Osteocyte (in vitro differentiated cells): ENCODE data around the gene ALDH16A1. TPM values are rescaled to one million over a fixed set of nuclear protein-coding genes. Genes with fewer than 3 reads are reported as not detected.

ENCODE experiments used
- DNase-seq: peaks from one replicate; pipeline ENCODE4 v3.0.0; 2021; ENCODE audit warnings: mixed read lengths; ENCODE audit not compliant: unreplicated experiment; ENCODE audit errors: extremely low spot score
- H3K27ac Mint-ChIP-seq: one replicate; pipeline ENCODE4 v1.8.0; 2021; ENCODE audit warnings: mild to moderate bottlenecking, mixed read lengths; ENCODE audit not compliant: unreplicated experiment
- H3K27me3 Mint-ChIP-seq: one replicate; pipeline ENCODE4 v1.8.0; 2021; ENCODE audit warnings: mixed read lengths; ENCODE audit not compliant: unreplicated experiment
- H3K36me3 Mint-ChIP-seq: one replicate; pipeline ENCODE4 v1.8.0; 2021; ENCODE audit warnings: mixed read lengths; ENCODE audit not compliant: unreplicated experiment
- H3K4me1 Mint-ChIP-seq: one replicate; pipeline ENCODE4 v1.8.0; 2021; ENCODE audit warnings: mixed read lengths; ENCODE audit not compliant: unreplicated experiment
- H3K4me3 Mint-ChIP-seq: one replicate; pipeline ENCODE4 v1.8.0; 2021; ENCODE audit warnings: mild to moderate bottlenecking, moderate library complexity, mixed read lengths; ENCODE audit not compliant: unreplicated experiment
- H3K9me3 Mint-ChIP-seq: one replicate; pipeline ENCODE4 v1.8.0; 2021; ENCODE audit warnings: mixed read lengths; ENCODE audit not compliant: unreplicated experiment
- total RNA-seq: library from RNA; stranded (reverse); gene quantifications from 2 replicates; pipeline ENCODE4 v1.2.1, GENCODE V29; 2021
- TF ChIP-seq, protein P1 (sequence below): fragments of 200-600 bp; sonication (generic); IDR thresholded peaks from 2 replicates; pipeline ENCODE4 v1.5.0; 2021; ENCODE audit warnings: antibody characterized with exemption, mild to moderate bottlenecking, moderate library complexity

Gene ALDH16A1
- total RNA-seq, 1 donor from 2014 or later = 31.8 TPM

DNA sequence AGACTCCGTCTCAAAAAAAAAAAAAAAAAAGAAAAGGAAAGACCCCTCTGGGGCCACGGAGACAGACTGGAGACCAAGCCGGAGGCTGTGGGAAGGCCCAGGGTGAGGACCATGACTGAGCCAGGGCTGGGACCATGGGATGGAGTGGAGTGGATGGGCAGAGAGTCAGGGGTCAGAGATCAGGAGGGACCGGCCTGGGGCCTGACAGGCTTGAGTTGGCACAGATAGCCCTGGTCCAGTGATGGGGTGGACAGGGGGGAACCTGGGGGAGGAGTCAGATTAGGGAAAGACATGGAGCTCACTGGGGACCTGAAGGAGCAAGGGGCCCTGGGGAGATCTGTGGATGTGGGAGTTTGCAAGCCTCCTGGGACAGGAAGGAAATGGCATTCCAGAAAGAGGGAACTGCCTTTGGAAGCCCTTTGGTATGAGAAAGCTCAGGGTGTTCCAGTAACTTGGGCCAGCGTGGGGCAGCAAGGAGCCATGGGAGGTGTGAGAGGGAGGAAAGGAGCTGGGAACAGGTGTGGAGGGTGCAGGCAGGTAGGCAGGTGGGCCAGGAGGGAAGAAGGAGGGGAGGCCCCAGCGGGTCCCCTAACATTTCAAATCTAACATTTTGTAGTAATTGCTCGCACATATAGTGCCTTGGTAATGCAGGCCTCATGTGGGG, 28.1 kb downstream of the ALDH16A1 start:
- no peaks in the 10 kb centered on the region for H3K27me3 Mint-ChIP-seq
- TF ChIP-seq, protein P1, sequence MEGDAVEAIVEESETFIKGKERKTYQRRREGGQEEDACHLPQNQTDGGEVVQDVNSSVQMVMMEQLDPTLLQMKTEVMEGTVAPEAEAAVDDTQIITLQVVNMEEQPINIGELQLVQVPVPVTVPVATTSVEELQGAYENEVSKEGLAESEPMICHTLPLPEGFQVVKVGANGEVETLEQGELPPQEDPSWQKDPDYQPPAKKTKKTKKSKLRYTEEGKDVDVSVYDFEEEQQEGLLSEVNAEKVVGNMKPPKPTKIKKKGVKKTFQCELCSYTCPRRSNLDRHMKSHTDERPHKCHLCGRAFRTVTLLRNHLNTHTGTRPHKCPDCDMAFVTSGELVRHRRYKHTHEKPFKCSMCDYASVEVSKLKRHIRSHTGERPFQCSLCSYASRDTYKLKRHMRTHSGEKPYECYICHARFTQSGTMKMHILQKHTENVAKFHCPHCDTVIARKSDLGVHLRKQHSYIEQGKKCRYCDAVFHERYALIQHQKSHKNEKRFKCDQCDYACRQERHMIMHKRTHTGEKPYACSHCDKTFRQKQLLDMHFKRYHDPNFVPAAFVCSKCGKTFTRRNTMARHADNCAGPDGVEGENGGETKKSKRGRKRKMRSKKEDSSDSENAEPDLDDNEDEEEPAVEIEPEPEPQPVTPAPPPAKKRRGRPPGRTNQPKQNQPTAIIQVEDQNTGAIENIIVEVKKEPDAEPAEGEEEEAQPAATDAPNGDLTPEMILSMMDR = no peak
- H3K4me3 Mint-ChIP-seq = no peak overlapping the region
- H3K4me1 Mint-ChIP-seq = peaks cover 5% of the 10 kb centered on the region
- H3K9me3 Mint-ChIP-seq = no peaks in the 10 kb centered on the region
- no peak for DNase-seq
- peaks cover 5% of the 10 kb centered on the region for H3K36me3 Mint-ChIP-seq
- no peak overlapping the region for H3K27ac Mint-ChIP-seq

DNA sequence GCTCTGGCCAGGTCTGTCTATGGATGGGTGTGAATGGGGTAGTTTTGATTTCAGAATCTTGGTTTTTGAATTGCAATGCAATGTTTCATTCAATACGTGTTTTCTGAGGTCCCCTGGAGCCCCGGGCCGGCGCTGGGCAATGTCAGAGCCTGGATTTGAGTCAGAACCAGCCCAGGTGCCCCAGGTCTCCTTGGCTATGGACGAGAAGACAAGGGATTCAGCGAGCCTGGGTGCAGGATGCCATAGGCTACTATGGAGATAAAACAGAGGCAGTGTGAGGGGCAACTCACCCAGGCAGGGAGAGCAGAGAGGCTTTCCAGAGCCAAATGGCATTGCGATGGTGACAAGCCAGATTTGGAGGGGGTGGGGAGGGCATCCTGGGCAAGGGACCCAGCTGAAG, 33.2 kb downstream of the ALDH16A1 start:
- TF ChIP-seq, protein P1 = no peak
- Mint-ChIP-seq H3K36me3 (peaks cover 26% of the 10 kb centered on the region), H3K4me3 (no peak overlapping the region), H3K27ac (peak overlapping the region; percentile 50), H3K9me3 (no peaks in the 10 kb centered on the region), H3K27me3 (no peaks in the 10 kb centered on the region), H3K4me1 (peaks cover 21% of the 10 kb centered on the region)
- DNase-seq = no peak

DNA sequence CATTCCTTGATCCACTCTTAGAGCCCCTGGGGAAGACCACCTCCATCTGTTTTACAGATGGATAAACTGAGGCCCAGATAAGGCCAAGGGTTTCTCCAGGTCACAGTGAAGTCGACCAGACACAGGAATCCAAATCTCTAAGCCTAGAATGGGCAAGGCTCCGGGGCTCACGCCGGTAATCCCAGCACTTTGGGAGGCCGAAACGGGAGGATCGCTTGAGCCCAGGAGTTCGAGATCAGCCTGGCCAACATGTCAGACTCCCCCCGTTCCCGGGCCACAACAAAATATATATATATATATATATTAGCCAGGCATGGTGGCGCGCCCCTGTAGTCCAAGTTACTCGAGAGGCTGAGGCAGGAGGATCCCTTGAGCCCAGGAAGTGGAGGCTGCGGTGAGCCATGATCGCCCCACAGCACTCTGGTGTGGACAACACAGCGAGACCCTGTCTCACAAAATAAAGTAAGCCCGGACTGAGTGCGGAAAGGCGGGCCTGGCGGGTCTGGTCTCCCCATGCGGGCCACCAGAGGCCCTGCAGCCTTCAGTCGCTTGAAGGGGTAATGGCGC, 33.8 kb downstream of the ALDH16A1 start:
- H3K4me1 Mint-ChIP-seq = peaks cover 21% of the 10 kb centered on the region
- no peaks in the 10 kb centered on the region for H3K27me3 Mint-ChIP-seq
- TF ChIP-seq, protein P1 = no peak
- peak overlapping the region; percentile 91 for H3K4me3 Mint-ChIP-seq
- peaks cover 30% of the 10 kb centered on the region for H3K36me3 Mint-ChIP-seq
- H3K9me3 Mint-ChIP-seq = no peaks in the 10 kb centered on the region
- H3K27ac Mint-ChIP-seq = peak overlapping the region; percentile 88
- no peak for DNase-seq

DNA sequence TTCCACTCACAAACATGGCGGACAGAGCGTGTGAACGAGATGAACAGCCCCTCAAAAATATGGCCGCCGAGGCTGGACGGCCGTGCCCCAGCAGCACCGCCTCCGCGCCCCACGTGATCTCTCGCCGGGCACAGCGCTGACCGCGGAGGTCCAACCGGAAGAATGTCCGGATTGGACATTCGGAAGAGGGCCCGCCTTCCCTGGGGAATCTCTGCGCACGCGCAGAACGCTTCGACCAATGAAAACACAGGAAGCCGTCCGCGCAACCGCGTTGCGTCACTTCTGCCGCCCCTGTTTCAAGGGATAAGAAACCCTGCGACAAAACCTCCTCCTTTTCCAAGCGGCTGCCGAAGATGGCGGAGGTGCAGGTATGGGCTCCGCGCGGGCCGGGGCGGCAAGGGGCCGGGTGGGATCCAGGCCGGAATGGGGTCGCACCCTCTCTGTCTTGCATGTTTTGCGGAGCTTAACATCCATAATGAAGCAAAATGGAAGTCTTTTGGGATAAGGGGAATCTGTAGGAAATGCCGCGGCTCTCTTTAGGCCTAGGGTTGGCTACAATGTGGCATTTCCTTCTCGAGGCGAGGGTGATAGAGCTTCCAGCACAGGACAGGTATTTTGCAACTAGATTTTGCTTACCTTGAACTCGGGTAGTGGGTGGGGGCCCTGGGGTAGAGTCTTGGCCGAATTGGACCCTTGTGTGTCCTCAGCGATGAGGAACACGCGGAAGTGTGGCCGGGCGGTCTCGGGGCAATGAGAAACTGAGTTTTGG, 34.4 kb downstream of the ALDH16A1 start, which contains the start of gene RPL13A:
TSS of gene RPL13A (plus strand) at position 332 of the 769 bp plus-strand sequence. CDS start at position 354, 22 bp downstream.
- peak; percentile 100 for DNase-seq
- Mint-ChIP-seq H3K36me3 (peaks cover 36% of the 10 kb centered on the region), H3K4me3 (peak within 1 kb of the TSS; percentile 91), H3K4me1 (peaks cover 21% of the 10 kb centered on the region), H3K27me3 (no peaks in the 10 kb centered on the region), H3K27ac (peak within 1 kb of the TSS; percentile 88), H3K9me3 (no peaks in the 10 kb centered on the region)
- TF ChIP-seq, protein P1 = no peak
